Kidney epithelial cell (primary cell): ENCODE data around the gene CSPG4. TPM values are rescaled to one million over a fixed set of nuclear protein-coding genes. Genes with fewer than 3 reads are reported as not detected.
"Not testable (repeated sequence)": the region's sequence is repeated elsewhere in the genome, so short reads cannot be mapped to it uniquely, and the experiment has no call there.

Experiments used
- DNase-seq: peaks from one replicate; pipeline ENCODE4 v3.0.0-alpha.2; 2010; ENCODE audit warnings: low read depth
- H3K27me3 ChIP-seq: 2 replicates; pipeline ENCODE4 v1.6.0; 2011; ENCODE audit warnings: low read length; ENCODE audit not compliant: control insufficient read depth, insufficient read depth
- H3K36me3 ChIP-seq: 2 replicates; pipeline ENCODE4 v1.5.1; 2011; ENCODE audit warnings: low read length; ENCODE audit not compliant: control insufficient read depth, insufficient read depth
- H3K4me3 ChIP-seq: 2 replicates; pipeline ENCODE4 v1.5.1; 2011; ENCODE audit warnings: low read depth, mild to moderate bottlenecking, control low read depth, low read length
- total RNA-seq: library from RNA; depleted of rRNA; stranded (reverse); fragments of >200 nt; gene quantifications from 2 replicates; pipeline ENCODE4 v1.2.3, GENCODE V29; 2015
- TF ChIP-seq, protein P1 (sequence below): IDR thresholded peaks from 2 replicates; pipeline ENCODE4 v1.5.1; 2011; ENCODE audit warnings: mild to moderate bottlenecking, moderate library complexity, low read length, control low read depth, inconsistent platforms; ENCODE audit not compliant: insufficient read depth, poor library complexity, severe bottlenecking

CSPG4 gene
- total RNA-seq, 1 donor from 2014 or later: 1.7 TPM

DNA sequence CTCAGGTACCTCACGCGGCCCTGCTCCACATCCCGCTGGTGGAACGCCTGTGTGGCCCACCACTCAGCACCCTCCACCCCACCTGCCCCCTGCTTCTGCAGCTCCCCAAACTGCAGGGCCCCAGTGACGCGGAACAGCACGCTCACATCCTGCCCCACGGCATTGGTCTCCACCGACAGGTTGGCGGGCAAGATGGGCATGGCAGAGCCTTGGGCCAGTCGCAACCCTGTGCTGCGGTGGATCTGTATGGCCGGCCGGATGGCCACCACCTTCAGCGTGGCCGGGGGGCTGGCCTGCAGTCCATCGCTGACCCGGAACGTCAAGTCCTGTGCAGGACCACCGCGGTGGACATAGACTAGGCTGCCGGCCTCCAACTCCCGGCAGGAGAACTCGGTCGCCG is 23.8 kb downstream of the CSPG4 start:
- Histone ChIP-seq H3K27me3 (no peaks in the 10 kb centered on the region), H3K36me3 (no peaks in the 10 kb centered on the region), H3K4me3 (no peak overlapping the region)
- no peak for DNase-seq
- TF ChIP-seq, protein P1, sequence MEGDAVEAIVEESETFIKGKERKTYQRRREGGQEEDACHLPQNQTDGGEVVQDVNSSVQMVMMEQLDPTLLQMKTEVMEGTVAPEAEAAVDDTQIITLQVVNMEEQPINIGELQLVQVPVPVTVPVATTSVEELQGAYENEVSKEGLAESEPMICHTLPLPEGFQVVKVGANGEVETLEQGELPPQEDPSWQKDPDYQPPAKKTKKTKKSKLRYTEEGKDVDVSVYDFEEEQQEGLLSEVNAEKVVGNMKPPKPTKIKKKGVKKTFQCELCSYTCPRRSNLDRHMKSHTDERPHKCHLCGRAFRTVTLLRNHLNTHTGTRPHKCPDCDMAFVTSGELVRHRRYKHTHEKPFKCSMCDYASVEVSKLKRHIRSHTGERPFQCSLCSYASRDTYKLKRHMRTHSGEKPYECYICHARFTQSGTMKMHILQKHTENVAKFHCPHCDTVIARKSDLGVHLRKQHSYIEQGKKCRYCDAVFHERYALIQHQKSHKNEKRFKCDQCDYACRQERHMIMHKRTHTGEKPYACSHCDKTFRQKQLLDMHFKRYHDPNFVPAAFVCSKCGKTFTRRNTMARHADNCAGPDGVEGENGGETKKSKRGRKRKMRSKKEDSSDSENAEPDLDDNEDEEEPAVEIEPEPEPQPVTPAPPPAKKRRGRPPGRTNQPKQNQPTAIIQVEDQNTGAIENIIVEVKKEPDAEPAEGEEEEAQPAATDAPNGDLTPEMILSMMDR: no peak

DNA sequence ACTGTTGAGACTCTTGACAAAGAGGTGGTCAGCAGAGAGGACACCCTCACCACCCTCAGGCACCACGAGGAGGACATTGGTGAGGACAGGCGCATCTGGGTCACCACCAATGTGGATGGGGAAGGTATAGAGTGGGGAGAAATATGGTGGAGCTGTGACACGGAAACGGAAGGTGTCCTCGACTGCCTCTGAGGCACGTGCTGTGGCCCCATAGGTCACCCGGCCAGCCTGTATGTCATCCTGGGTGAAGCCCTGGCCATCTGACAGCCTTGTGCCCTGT is 24.4 kb downstream of the CSPG4 start:
- no peak for DNase-seq
- Histone ChIP-seq H3K27me3 (no peaks in the 10 kb centered on the region), H3K36me3 (no peaks in the 10 kb centered on the region), H3K4me3 (no peak overlapping the region)
- TF ChIP-seq, protein P1: no peak

DNA sequence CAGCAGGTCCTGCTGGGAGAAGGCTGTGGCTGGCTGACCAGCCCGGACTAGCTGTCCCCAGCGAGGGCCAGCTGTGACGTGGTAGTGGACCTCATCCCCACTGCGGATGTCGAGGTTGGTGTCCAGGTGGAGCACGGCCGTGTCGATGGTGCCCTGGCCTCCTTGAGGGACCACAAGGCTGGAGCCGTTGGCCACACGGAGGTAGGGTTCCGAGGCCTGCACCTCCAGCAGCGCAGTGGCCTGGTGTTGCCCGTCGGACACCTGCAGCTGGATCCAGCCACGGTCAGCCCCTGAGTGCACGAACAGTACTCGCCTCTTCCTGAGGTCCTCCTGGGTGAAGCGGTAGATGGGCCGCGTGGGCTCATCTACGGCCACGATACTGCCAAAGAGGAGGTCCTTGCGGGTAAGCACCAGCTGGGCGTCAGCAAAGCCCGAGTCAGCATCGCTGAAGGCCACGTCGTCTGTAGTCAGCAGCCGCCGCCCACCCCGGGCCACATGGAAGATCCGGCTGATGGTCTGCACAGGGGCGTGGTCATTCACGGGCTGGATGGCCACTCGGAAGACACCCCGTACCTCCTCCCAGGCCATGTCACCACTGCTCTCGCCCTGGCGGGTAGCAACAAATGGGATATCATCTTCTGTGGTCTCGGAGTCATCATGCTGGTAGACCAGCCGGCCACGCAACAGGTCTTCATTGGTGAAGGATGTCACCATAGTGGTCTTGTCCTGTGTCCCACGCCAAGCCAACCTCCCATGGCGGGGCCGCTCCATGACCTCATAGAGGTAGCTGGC is 25.0 kb downstream of the CSPG4 start:
- no peak for DNase-seq
- Histone ChIP-seq H3K36me3 (no peaks in the 10 kb centered on the region), H3K27me3 (no peaks in the 10 kb centered on the region), H3K4me3 (no peak overlapping the region)
- TF ChIP-seq, protein P1: no peak

DNA sequence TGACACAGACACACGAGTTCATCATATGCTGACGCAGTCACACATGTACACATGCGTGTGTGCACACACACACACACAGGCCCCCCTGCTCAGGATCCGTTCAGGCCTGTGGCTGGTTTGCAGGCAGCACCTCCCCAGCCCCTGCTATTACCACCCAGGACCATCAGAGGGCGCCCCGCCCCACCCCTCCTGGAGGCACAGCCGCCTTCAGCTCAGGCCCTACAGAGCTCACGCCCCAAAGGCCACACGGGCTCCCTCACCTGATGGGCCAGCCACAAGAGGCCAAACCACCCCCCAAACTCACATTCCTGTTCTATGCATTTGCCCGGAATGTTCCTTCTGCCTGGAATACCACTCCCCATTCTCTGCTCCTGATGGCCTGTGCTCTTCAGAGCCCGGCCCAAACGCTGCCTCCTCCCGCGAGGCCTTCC is 26.4 kb downstream of the CSPG4 start:
- H3K36me3 ChIP-seq, H3K27me3 ChIP-seq, DNase-seq, H3K4me3 ChIP-seq: not testable (repeated sequence)
- TF ChIP-seq, protein P1: peak; percentile 75

DNA sequence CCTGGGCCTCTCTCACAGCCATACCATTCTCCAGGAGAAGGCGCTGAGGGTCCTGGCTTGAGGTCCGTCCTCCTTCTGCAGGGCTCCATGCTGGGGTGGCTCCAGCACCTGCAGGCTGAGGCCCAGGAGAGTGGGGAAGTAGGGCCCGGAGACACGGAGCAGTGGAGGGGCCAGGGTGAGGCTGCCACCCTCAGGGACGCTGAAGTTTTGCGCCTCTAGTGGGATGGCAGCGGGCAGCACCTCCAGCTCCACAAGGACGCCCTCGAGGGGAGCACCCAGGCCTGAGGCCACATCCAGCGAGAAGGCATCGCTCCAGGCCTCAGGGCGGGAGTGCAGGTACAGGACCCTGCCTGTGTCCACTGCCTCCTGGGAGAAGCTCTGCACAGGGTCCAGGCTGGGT is 27.5 kb downstream of the CSPG4 start:
- Histone ChIP-seq H3K27me3 (no peaks in the 10 kb centered on the region), H3K36me3 (no peaks in the 10 kb centered on the region), H3K4me3 (no peak overlapping the region)
- no peak for DNase-seq
- TF ChIP-seq, protein P1: no peak

DNA sequence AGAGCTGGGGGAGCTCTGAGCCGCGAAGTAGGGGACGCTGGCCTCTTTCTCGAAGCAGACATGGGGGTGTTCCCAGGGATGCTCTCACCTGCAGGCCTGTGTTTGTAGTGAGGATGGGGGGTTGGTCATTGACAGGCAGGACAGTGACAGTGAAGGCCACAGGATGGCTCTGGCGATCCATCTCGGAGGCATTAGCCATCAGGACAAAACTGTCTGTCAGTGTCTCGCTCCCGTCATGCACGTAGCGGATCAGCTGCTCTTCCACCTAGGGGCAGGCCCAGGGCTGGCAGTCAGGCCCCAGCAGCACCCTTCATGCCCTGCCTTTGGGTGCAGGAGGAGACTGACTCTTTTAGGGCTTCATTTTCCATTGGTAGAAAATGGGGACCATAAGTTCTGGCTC is 28.0 kb downstream of the CSPG4 start:
- H3K4me3 ChIP-seq: no peak overlapping the region
- DNase-seq: no peak
- H3K27me3 ChIP-seq: no peaks in the 10 kb centered on the region
- no peaks in the 10 kb centered on the region for H3K36me3 ChIP-seq
- TF ChIP-seq, protein P1: no peak
